Right cardiac atrium (tissue), 5 donors: ENCODE results near the gene UQCC5. TPM values are rescaled to one million over a fixed set of nuclear protein-coding genes. Genes with fewer than 3 reads are reported as not detected.
"Not testable (repeated sequence)": the region's sequence is repeated elsewhere in the genome, so short reads cannot be mapped to it uniquely, and the experiment has no call there.

Source experiments
- ATAC-seq, 2 donors: fragments of 200-7000 bp; cut with Tn5 transposase; one replicate each; pipeline versions ENCODE4 v1.8.0 to v1.9.1; 2020; ENCODE audit warnings: moderate library complexity in 2 of 2, mild to moderate bottlenecking in 1 of 2
- DNase-seq, 3 donors: peaks; one replicate each; pipeline ENCODE4 v3.0.0-alpha.2; 2020
- H3K27ac ChIP-seq: one replicate; pipeline ENCODE4 v1.5.1; 2013; ENCODE audit warnings: mild to moderate bottlenecking, low read length, control low read depth, moderate library complexity
- H3K27me3 ChIP-seq: one replicate; pipeline ENCODE4 v1.6.1; 2013; ENCODE audit not compliant: control insufficient read depth, insufficient read depth
- H3K4me1 ChIP-seq: one replicate; pipeline ENCODE4 v1.6.1; 2013; ENCODE audit warnings: low read length; ENCODE audit not compliant: control insufficient read depth, insufficient read depth
- H3K4me3 ChIP-seq: one replicate; pipeline ENCODE4 v1.5.1; 2013; ENCODE audit warnings: low read length, control low read depth
- H3K9me3 ChIP-seq: one replicate; pipeline ENCODE4 v1.6.1; 2013; ENCODE audit warnings: low read length; ENCODE audit not compliant: control insufficient read depth
- WGBS: extraction: QIAGEN DNeasy Blood & Tissue Kit; methylation state at CpG from one replicate; pipeline ENCODE4 v1.1.7; 2013; 5-methylcytosine and 5-hydroxymethylcytosine counted together
- intact Hi-C, 4 donors: fragments of 100-400 bp; cut with DNase I; formaldehyde crosslinking; loops; one replicate each; pipeline versions ENCODE4 v1.11.0 to v1.14.0; 2022 to 2023
- polyA plus RNA-seq: library from polyadenylated mRNA; stranded (reverse); fragments of 200-250 nt; gene quantifications from one replicate; pipeline ENCODE4 v1.2.3, GENCODE V29; 2013
- total RNA-seq, 4 donors: library from RNA; stranded (reverse); fragmentation: NEBNext Ultra II Directional; extraction: Animal tissue kit (Norgen Biotek cat#: 25700); gene quantifications; one replicate each; pipeline ENCODE4 v1.2.1, GENCODE V29; 2021
- donor health status: healthy with polysubstance abuse.
- donor health status: DM: no; HTN: yes; CAD: no.
- donor health status: DM: no; HTN: no; CAD: no.
- donor health status: DM: no; HTN: yes; CAD: no; lungs with severe emphysema.
- donor health status: DM: yes; HTN: yes; CAD: no.

The UQCC5 gene
- total and polyA plus RNA-seq, 5 donors = 52.4 to 97.3 (median 62.4) TPM

- H3K9me3 ChIP-seq = no peaks in the 10 kb centered on the region
- intact Hi-C loops = no loop called here
- no peaks in the 10 kb centered on the region for H3K27me3 ChIP-seq
- DNase-seq (peak in 1 of 3 donors; percentile 62), ATAC-seq (no peak)
- WGBS = 94% methylated on average over 18 of the region's 18 CpGs
- H3K4me1 ChIP-seq = peaks cover 26% of the 10 kb centered on the region
- H3K27ac ChIP-seq = peak overlapping the region; percentile 19
- H3K4me3 ChIP-seq = no peak overlapping the region
Observed at GRCh38 chr3:52524258-52524751, 12.1 kb upstream of the UQCC5 start.

DNA sequence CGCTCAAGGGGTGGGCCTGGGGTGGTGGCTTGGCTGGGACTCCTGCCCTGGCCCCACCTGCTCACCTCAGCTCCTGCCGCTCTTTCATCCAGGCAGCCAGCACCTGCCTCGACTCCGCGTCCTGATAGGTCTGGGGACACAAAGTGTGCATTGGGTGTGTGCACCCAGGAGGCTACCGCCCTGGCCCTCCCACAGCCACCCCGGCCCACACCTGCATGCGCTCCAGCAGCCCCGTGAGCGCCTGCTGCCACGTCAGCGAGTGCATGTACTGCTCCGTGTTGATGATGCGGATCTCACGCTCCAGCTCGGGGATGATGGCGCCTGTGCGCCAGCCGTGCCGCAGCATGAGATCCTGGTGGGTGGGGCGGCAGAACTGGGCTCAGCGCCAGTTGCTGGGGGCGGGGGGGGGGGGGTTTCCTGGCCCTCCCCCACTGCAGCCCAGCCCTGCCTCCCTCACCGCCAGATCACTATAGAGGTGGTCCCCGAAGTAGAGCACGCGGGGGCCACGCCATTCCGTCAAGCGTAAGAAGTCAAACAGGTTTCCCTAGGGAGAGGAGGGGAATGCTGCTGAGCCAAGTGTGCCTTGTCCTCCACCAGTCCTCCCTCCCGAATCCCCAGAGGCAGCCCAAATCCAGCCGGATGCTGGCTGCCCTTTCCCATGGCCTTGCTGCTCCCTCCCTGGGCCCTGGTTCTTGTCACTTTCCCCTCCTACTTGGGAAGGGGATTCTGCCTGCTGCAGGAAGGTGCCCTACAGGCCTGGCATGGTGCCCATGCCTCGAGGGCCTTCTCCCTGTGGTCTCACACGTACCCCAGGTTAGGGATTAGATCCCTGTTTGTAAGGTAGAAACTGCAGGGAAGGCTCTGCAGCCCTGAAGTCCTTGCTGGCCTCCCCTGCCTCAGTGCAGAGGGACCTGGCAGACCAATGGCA lies 11.4 kb upstream of the UQCC5 start:
- peak; percentile 9 to 55 for ATAC-seq
- no peak overlapping the region for H3K4me3 ChIP-seq
- WGBS = 56% methylated on average over 34 of the region's 34 CpGs
- H3K27ac ChIP-seq = peak overlapping the region; percentile 69
- DNase-seq = peak; percentile 72 to 87 (median 80)
- peaks cover 33% of the 10 kb centered on the region for H3K4me1 ChIP-seq
- H3K27me3 ChIP-seq = no peaks in the 10 kb centered on the region
- intact Hi-C loops = no loop called here
- H3K9me3 ChIP-seq = no peaks in the 10 kb centered on the region

- Histone ChIP-seq H3K27me3 (no peaks in the 10 kb centered on the region), H3K27ac (peak overlapping the region; percentile 69), H3K4me3 (no peak overlapping the region), H3K4me1 (peaks cover 37% of the 10 kb centered on the region), H3K9me3 (no peaks in the 10 kb centered on the region)
- peak; percentile 24 to 55 (median 40) for DNase-seq
- WGBS = 63% methylated on average over 9 of the region's 9 CpGs
- intact Hi-C loops = no loop called here
- ATAC-seq = no peak
Observed at GRCh38 chr3:52525680-52526561, 10.5 kb upstream of the UQCC5 start.

DNA sequence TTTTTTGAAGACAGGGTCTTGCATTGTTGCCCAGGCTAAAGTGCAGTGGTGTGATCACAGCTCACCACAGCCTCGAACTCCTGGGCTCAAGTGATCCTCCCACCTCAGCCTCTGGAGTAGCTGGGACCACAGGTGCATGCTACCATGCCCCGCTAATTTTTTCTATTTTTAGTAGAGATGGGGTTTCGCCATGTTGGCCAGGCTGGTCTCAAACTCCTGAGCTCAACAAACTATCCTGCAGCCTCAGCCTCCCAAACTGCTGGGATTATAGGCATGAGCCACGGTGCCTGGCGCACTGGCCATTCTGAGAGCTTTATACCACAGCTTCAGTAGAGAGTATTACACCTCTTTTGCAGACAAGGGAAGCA lies 9.8 kb upstream of the UQCC5 start:
- Histone ChIP-seq H3K27ac (peak overlapping the region; percentile 69), H3K4me1 (peaks cover 38% of the 10 kb centered on the region)
- WGBS = 93% methylated on average over 5 of the region's 5 CpGs
- ATAC-seq, H3K27me3 ChIP-seq, H3K4me3 ChIP-seq, DNase-seq, H3K9me3 ChIP-seq, intact Hi-C loops: not testable (repeated sequence)

DNA sequence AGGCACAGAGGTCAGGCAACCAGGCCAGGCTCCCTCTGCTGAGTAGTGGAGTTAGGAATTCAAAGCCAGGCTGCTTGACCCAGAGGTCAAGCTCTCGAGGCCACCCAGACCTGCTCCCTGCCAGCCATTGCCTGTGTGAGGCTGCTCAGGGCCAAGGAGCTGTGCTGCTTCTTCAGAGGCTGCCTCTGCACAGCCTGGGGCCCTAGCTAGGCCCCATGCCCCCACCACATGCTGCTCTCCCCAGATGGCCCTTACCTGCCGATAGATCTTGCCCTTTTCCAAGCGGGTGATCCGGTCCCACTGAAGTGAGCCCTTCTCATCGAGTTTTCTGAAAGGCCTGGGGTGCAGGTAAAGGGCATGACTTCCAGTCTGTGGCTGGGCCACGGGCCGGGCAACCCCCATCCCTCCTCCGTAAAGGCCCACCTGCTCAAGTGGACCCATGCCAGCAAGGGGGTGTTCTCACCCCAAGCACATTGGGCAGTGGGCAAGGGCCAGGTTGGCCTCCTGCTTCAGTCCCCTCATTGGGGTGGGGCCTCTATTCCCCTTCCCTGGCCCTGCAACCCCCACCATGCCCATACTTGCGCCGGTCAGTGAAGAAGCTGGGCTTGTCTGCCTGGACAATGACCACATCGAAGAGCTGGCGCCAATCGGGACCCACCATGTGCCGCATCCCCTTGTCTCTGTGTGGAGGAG lies 9.2 kb upstream of the UQCC5 start:
- intact Hi-C loops = no loop called here
- no peaks in the 10 kb centered on the region for H3K27me3 ChIP-seq
- peaks cover 44% of the 10 kb centered on the region for H3K4me1 ChIP-seq
- H3K27ac ChIP-seq = no peak overlapping the region
- 91% methylated on average over 14 of the region's 14 CpGs for WGBS
- peak; percentile 23 to 61 (median 55) for DNase-seq
- H3K4me3 ChIP-seq = no peak overlapping the region
- no peaks in the 10 kb centered on the region for H3K9me3 ChIP-seq
- ATAC-seq = no peak

DNA sequence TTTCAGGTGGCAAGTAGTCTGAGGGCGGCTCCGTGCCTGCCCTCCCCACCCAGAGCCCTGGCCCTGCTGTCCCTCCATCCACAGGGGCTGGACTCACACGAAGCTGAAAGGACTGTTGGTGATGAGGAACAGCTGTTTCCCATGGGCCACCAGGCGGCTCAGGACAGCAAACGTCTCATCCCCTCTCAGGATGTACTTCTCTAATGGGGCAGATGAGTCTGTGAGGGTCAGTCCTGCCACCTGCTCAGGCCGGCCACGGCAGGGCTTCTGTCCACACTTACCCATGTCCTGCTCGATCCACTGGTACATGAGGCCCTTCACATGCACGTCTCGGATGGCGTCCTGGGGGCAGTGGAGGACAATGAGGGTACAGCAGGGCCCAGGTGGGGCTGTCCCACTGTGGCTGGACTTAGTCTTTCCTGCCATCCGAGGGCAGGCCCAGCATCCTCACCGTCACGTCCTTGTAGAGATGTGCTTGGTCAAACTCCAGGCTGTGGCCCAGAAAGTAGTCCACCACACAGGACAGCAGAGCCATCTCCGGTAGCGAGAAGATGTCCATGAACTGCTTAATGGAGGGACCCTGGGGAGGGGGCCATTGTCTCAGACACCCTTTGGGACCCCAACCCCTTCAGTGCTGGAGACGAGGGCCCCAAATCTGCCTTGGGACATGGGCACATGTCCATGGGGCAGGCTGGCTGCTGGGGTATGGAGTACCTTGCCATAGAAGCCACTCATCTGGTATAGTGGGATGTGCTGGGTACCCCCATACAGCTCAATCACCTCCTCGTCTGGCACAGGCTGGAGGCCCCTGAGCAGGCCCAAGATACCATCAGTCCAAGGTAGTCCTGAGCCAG lies 8.4 kb upstream of the UQCC5 start:
- peaks cover 44% of the 10 kb centered on the region for H3K4me1 ChIP-seq
- no peak for ATAC-seq
- no peaks in the 10 kb centered on the region for H3K9me3 ChIP-seq
- no peaks in the 10 kb centered on the region for H3K27me3 ChIP-seq
- H3K27ac ChIP-seq = no peak overlapping the region
- WGBS = 81% methylated on average over 18 of the region's 18 CpGs
- DNase-seq = peak; percentile 15 to 56 (median 46)
- intact Hi-C loops = no loop called here
- no peak overlapping the region for H3K4me3 ChIP-seq

DNA sequence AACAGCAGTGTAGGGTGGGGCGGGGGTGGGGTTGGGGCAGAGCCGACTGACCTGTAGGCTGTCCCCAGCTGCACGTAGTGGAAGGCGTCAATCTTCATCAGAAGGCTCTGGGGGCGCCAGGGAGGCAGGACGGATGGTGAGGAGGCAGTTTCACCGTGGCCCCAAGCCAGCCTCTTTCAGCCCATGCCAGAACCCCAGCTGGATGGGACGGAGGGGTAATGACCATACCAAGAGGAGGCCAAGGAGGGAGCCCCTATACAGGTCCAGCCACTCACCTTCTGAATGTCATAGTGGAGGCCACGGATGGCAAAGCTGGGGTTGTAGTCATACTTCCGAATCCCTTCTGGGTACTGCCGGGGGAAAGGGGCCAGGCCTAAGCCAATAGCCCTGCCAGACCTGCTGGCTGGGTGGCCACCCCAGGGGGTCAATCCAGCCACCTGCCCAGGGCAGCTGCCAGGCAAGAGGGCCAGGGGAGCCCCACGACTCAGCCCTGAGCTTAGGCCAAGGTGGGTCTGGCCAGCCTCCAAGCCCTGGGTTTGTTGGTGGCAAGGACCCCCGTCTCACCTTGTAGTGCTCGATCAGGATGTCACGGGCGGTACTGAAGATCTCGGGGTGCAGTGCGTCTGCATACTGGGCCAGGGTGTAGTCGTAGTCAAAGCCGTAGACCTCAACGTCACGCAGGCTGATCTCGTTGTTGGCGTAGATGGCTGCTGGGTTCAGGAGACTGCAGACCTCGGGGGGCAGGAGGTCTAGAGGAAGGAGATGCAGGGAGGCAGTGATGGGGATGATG lies 7.6 kb upstream of the UQCC5 start:
- peak overlapping the region; percentile 98 for H3K27ac ChIP-seq
- H3K4me3 ChIP-seq = no peak overlapping the region
- H3K27me3 ChIP-seq = no peaks in the 10 kb centered on the region
- intact Hi-C loops = no loop called here
- 84% methylated on average over 25 of the region's 25 CpGs for WGBS
- DNase-seq (peak; percentile 35 to 60 (median 59)), ATAC-seq (no peak)
- H3K9me3 ChIP-seq = no peaks in the 10 kb centered on the region
- H3K4me1 ChIP-seq = peaks cover 44% of the 10 kb centered on the region

DNA sequence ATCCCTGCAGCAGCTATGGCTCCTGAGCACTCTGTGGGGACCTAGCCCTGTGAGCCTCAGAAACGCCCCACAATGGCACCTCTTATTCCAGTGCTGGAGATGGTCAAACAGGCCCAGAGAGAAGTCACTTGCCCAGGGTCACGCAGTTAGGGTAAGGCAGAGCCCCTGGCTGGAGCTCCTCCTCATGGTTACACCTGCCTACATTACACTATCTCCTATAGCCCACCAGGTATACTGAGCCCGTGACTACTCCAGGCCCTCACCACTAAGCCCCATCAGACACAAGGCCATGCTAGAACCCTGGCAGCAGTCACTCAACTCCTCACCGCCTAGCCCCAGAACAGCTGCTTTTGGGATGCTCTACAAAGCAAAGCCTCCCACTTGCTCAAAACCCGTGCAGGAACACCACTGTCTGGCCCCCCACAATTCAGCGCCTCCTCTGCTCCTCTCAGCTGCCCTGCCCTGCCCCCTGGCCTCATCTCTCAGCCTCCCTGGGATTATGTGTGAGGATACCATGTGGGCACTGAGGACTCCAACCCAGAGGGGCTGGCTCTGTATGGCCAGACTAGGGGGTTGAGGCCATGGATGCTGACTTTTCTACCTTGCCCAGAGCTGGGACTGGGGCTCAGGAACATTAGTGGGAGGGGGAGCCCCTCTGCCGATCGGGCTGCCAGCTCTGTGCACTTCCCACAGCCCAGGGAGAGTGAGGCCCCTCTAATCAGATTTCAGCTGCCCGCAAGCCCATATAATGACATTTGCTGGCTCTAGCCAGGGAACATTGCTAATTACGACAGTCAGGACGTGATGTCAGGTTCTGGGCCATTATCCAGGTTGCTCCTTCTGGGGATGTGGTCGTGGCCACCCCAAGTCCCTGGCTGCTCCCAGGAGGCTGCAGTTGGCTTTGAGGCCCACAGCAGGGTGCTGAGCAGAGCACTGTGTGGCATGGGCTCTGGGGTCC lies 6.8 kb upstream of the UQCC5 start:
- WGBS = 44% methylated on average over 12 of the region's 12 CpGs

More for the DNA sequence above, 6.8 kb upstream of the UQCC5 start:
- H3K27me3 ChIP-seq = no peaks in the 10 kb centered on the region
- ATAC-seq (peak; percentile 25 to 43), DNase-seq (peak; percentile 77 to 83 (median 79))
- H3K27ac ChIP-seq = peak overlapping the region; percentile 98
- intact Hi-C loops = loop anchor here in 1 of 4 donors (5.0 kb wide), 1 partner anchor 47 kb away; no protein-coding TSS in a partner anchor
- H3K9me3 ChIP-seq = no peaks in the 10 kb centered on the region
- no peak overlapping the region for H3K4me3 ChIP-seq
- H3K4me1 ChIP-seq = peaks cover 40% of the 10 kb centered on the region
